Frontal cortex (tissue), 4 donors: ENCODE data around the gene RFXAP. TPM values are rescaled to one million over a fixed set of nuclear protein-coding genes. Genes with fewer than 3 reads are reported as not detected.
"Not testable (repeated sequence)": the region's sequence is repeated elsewhere in the genome, so short reads cannot be mapped to it uniquely, and the experiment has no call there.

Experiments used
- DNase-seq, 2 donors: peaks; one replicate each; pipeline ENCODE4 v3.0.0; 2012; ENCODE audit warnings: low spot score in 2 of 2
- FAIRE-seq: peaks from 2 replicates; lab custom pipeline; 2012; peaks lifted over from hg19 to GRCh38; lab: Jason Lieb, UNC
- total RNA-seq: library from RNA; depleted of rRNA; stranded (reverse); fragments of >200 nt; gene quantifications from one replicate; pipeline ENCODE4 v1.2.3, GENCODE V29; 2014
- donor health status: control.
- donor health status: control.
- donor health status: control.

RFXAP gene, protein sequence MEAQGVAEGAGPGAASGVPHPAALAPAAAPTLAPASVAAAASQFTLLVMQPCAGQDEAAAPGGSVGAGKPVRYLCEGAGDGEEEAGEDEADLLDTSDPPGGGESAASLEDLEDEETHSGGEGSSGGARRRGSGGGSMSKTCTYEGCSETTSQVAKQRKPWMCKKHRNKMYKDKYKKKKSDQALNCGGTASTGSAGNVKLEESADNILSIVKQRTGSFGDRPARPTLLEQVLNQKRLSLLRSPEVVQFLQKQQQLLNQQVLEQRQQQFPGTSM
- 5.3 TPM for total RNA-seq

- no peak for FAIRE-seq
- peak; percentile 90 to 92 for DNase-seq
Observed at GRCh38 chr13:36818804-36819738, at the start of gene RFXAP. RFXAP (plus strand) TSS chr13:36819222; CDS start chr13:36819358, 136 bp downstream.

GRCh38 chr13:36769545-36769944 lies 49.5 kb upstream of the RFXAP start:
- no peak for FAIRE-seq
- DNase-seq: no peak

GRCh38 chr13:36770741-36771140 lies 48.3 kb upstream of the RFXAP start:
- no peak for DNase-seq
- FAIRE-seq: no peak

GRCh38 chr13:36772853-36773252 lies 46.2 kb upstream of the RFXAP start:
- DNase-seq (no peak), FAIRE-seq (no peak)

GRCh38 chr13:36774931-36775330 lies 44.1 kb upstream of the RFXAP start:
- DNase-seq (no peak), FAIRE-seq (no peak)

DNA sequence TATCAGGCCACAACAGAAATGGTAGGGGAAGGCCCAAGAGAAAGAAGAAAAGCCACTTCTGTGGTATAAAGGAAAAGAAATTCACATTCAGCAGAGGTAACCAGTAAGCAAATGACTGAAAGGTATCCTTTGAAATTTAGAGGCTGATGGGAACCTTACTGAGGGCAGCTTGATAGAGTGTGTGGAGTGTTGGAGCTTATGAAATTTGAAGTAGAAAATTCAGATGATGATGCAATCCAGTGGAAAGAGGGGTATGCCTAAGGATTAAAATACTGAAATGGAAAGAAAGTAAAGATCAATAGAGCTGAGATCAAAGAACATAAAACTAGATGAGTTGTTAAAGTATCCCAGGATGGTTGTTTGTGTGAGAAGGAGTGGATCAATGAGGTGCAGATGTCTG lies 42.8 kb upstream of the RFXAP start:
- FAIRE-seq: no peak
- no peak for DNase-seq

DNA sequence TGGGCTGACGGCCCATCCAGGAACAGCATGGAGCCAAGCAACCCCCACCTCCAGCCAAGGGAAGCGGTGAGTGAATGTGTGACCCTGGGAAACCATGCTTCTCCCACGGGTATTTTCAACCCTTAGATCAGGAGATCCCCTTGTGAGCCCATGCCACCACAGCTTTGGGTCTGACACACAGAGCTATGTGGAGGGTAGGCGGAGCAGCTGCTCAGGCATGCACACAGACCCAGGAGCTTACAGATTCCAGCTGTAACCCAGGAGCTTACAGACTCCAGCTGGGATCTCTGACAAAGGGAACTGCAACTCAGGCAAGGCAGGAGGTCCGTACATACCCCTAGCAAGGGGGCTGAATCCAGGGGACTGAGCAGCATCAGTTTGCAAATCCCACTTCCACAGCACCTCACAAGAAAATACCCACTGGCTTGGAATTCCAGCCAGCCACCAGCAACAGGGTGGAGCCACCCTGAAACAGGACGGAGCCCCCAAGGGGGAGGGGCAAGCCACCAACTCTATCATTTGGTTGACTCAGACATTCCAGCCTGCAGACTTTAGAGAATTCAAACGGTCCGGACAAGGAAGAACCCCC lies 40.8 kb upstream of the RFXAP start:
- DNase-seq (no peak), FAIRE-seq (no peak)

GRCh38 chr13:36783890-36784289 lies 35.1 kb upstream of the RFXAP start:
- FAIRE-seq (no peak), DNase-seq (no peak)

DNA sequence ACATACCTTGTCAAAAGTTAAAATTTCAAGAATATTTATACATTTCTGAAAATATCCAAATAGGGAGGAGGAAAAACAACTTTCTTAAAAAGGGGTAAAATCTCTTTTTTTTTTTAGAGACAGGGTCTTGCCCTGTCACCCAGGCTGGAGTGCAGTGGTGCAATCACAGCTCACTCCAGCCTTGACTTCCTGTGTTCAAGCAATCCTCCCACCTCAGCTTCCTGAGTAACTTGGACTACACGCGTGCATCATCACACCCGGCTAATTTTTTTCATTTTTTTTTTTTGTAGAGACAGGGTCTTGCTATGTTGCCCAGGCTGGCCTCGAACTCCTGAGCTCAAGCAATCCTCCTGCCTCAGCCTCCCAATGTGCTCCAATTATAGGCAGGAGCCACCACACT lies 32.8 kb upstream of the RFXAP start:
- not testable (repeated sequence) for FAIRE-seq, DNase-seq

DNA sequence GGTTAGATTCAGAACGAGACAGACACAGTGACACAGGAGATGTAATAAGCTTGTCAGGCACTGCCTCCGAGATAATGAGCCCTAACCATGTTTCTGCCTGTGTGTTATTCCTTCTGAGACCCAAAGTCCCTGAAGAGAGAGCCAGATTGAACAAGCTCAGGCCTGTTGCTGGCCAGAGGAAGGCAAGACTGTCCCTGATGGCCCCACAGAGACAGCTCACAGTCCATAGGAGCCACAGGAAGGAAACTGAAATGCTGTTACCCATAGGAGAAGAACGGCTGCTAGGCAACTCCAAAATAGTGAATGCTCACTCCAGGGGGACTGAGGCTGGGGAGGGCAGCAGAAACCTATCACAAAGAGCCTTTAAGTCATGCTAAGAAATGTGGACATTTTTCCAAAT lies 31.8 kb upstream of the RFXAP start:
- DNase-seq (no peak), FAIRE-seq (no peak)

DNA sequence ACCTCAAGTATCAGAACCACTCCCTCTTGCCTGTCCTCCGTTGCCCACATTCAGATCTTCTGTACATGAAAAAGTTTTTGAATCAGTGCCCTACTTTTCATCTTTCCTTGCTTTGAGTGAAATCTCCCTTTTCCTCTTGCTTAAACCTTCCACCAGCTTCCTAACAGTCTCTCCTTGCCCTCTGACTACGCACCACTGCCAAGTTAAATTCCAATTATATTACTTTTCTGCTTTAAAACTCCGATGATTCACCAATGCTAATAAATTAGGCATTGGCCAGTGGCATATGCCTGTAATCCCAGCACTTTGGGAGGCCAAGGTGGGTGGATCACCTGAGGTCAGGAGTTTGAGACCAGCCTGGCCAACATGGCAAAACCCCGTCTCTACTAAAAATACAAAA lies 30.7 kb upstream of the RFXAP start:
- DNase-seq: no peak
- FAIRE-seq: no peak

DNA sequence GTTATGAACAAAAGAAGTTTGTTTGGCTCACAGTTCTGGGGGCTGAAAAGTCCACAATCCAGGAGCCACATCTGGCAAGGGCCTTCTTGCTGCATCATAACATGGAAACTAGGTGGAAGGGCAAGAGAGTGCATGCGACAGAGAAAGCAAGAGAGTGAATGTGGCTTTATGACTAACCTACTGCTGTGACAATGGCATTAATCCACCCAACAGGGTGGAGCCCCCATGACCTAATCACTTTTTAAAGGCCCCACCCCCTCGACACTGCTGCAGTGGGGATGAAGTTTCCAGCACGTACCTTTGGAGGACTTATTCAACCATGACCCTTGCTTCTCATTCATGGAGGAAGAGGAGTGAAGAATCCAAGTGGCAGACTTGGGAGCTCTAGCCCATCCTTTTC lies 30.0 kb upstream of the RFXAP start:
- DNase-seq: no peak
- FAIRE-seq: no peak

- FAIRE-seq (no peak), DNase-seq (no peak)
Observed at GRCh38 chr13:36789730-36790129, 29.3 kb upstream of the RFXAP start.

GRCh38 chr13:36794706-36795105 lies 24.3 kb upstream of the RFXAP start:
- FAIRE-seq: no peak
- DNase-seq: no peak

DNA sequence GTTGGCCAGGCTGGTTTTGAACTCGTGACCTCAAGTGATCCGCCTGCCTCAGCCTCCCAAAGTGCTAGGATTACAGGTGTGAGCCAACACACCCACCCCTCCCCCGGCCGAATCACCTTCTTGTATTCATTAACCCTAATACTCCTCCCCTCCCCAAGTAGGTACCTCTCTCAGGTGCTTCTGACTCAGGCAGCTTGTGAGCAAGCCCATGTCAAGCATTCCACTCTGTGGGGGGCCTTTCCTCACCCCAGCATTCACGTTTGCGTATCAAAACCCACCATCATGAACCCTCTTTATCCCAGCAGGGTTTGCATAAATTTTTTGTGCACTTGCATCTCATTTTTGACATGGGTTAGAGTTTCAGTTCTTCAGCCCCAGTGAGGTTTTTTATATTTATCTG lies 23.6 kb upstream of the RFXAP start:
- FAIRE-seq (no peak), DNase-seq (no peak)

DNA sequence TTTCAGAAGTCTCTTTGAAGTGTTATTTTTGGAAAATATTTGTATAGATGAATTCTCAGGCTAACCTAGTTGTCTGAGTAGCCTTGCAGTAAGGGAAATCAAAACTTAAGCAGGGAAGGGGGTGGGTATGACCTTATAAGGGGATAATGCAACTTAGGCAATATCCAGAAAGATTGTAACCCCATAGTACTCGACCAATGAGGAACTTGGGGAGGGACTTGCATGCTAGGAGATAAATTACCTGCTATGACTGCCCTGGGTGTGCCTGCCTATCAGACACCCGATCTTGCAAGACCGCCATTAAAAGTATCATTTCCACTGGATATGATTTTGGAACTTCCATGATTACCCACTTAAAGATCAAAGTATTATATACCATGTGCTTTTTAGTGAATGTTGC lies 23.0 kb upstream of the RFXAP start:
- DNase-seq: no peak
- FAIRE-seq: no peak

DNA sequence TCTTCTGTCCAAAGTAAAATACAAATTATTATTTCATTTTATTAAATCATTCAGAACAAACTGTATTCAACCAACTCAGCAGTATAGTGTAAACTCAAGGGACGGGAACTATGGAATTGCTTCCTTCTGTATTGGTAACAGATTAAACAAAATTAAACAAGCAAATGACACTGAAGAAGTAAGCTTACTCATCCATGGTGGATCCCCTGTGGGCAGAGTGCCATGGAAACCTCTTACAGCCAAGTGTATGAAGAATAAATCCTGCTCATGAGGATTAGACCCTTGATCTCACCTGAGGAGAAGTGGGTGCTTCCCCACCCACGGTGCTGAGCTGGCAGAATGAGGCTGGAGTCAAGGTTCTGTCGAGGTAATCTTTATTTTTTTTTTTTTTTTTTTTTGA lies 18.0 kb upstream of the RFXAP start:
- DNase-seq: no peak
- FAIRE-seq: no peak

DNA sequence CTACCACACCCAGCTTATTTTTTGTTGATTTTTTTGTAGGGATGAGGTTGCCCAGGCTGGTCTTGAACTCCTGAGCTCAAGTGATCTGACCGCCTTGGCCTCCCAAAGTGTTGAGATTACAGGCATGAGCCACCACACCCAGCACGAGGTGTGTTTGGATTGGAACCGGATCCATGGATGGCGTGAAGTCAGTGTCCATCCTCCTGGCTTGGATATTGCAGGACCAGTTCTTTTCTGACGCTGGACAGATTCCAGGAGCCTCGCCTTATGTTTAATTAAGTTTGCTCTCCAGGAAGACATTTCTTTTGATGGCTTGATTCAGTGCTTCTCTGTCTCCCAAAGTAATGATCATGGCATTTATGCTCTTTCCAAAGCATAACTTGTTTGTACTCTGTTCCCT lies 14.4 kb upstream of the RFXAP start:
- no peak for FAIRE-seq
- no peak for DNase-seq

- no peak for FAIRE-seq
- no peak for DNase-seq
Observed at GRCh38 chr13:36806102-36806501, 12.9 kb upstream of the RFXAP start.

- DNase-seq (no peak), FAIRE-seq (no peak)
Observed at GRCh38 chr13:36807616-36808015, 11.4 kb upstream of the RFXAP start.

DNA sequence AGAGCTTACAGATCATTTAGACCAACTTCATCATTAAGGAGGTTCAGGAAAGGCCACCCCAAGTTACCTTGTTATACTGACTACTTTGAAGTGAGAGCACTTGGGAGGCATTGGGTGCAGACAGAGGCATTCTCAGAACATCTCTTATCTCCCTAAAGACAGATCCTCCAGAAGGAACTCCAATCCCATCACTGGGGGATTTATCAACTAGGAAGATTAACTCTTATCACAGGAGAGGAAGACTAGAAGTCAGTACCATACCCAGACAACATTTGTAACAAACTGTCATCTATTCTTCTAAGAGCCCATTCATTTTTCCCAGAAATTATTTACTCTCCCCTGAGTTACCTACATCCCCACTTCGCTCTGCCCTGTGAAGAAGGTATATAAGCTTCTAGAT lies 5.8 kb upstream of the RFXAP start:
- FAIRE-seq (no peak), DNase-seq (no peak)
